ENCODE data around the gene KIF17.

KIF17 gene

GRCh38 chr1:20636785-20637347, 80.9 kb downstream of the KIF17 start:
- DNase-seq, result peak in 1 of 10 donors; percentile 83
- intact Hi-C loops (cut with DNase I), result no loop called here

GRCh38 chr1:20634594-20635084, 83.2 kb downstream of the KIF17 start:
- DNase-seq, result peak in 3 of 10 donors; percentile 15 to 87 (median 79)
- intact Hi-C loops (cut with DNase I), result loop anchor here (5.0 kb wide), 1 partner anchor 112 kb away; no protein-coding TSS in a partner anchor

- peak in 1 of 10 donors; percentile 16 for DNase-seq
- intact Hi-C loops (cut with DNase I), result loop anchor here (5.0 kb wide), 1 partner anchor 112 kb away; no protein-coding TSS in a partner anchor
Measured at GRCh38 chr1:20634065-20634593, 83.7 kb downstream of the KIF17 start.

GRCh38 chr1:20633190-20634064, 84.4 kb downstream of the KIF17 start, which contains the start of gene PINK1:
TSS of gene PINK1 (plus strand) at chr1:20633458. CDS start at chr1:20633549, 91 bp downstream.
- peak; percentile 73 to 98 (median 79) for DNase-seq
- intact Hi-C loops (cut with DNase I), result loop anchor here (5.0 kb wide), 1 partner anchor 111 kb away; no protein-coding TSS in a partner anchor

GRCh38 chr1:20632386-20632785, 85.4 kb downstream of the KIF17 start:
- intact Hi-C loops (cut with DNase I), result loop anchor here (5.0 kb wide), 1 partner anchor 110 kb away; no protein-coding TSS in a partner anchor
- peak in 1 of 10 donors; percentile 5 for DNase-seq

GRCh38 chr1:20630729-20631128, 87.1 kb downstream of the KIF17 start:
- no peak for DNase-seq
- intact Hi-C loops (cut with DNase I), result loop anchor here (5.0 kb wide), 1 partner anchor 108 kb away; no protein-coding TSS in a partner anchor

GRCh38 chr1:20626524-20626923, 91.3 kb downstream of the KIF17 start:
- DNase-seq, result no peak
- intact Hi-C loops (cut with DNase I), result no loop called here

GRCh38 chr1:20626098-20626427, 91.7 kb downstream of the KIF17 start:
- no peak for DNase-seq
- intact Hi-C loops (cut with DNase I), result no loop called here

GRCh38 chr1:20625176-20626097, 92.4 kb downstream of the KIF17 start:
- intact Hi-C loops (cut with DNase I), result no loop called here
- no peak for DNase-seq

- no peak for DNase-seq
- intact Hi-C loops (cut with DNase I), result no loop called here
Measured at GRCh38 chr1:20624709-20625108, 93.1 kb downstream of the KIF17 start.

- intact Hi-C loops (cut with DNase I), result no loop called here
- DNase-seq, result no peak
Measured at GRCh38 chr1:20621012-20621411, 96.8 kb downstream of the KIF17 start.

- intact Hi-C loops (cut with DNase I), result no loop called here
- DNase-seq, result no peak
Measured at GRCh38 chr1:20619999-20620398, 97.8 kb downstream of the KIF17 start.

GRCh38 chr1:20618550-20618949, 99.3 kb downstream of the KIF17 start:
- intact Hi-C loops (cut with DNase I), result no loop called here
- no peak for DNase-seq

GRCh38 chr1:20616847-20617487, 100.8 kb downstream of the KIF17 start:
- no peak for DNase-seq
- intact Hi-C loops (cut with DNase I), result no loop called here

GRCh38 chr1:20615946-20616846, 101.6 kb downstream of the KIF17 start:
- no peak for DNase-seq
- intact Hi-C loops (cut with DNase I), result no loop called here

GRCh38 chr1:20614131-20614579, 103.7 kb downstream of the KIF17 start:
- intact Hi-C loops (cut with DNase I), result no loop called here
- no peak for DNase-seq

Data from posterior cingulate gyrus (tissue), 11 donors.